Measurements from ENCODE around the gene ANKIB1.
A peak's percentile ranks its signal among the peaks of the same experiment; 100 is the strongest.

GRCh38 chr7:92404170-92404614 is 158.4 kb downstream of the ANKIB1 start:
- peak; percentile 15; the same call in 1 of the 2 replicates for TF ChIP-seq CTCF (IDR thresholded peaks at IDR 0.05)
- TF ChIP-seq TAF1 (IDR thresholded peaks at IDR 0.05; ENCODE audit: borderline replicate concordance, low read depth, low read length), result no peak
- no peak for TF ChIP-seq RXRA (IDR thresholded peaks at IDR 0.05; ENCODE audit: borderline replicate concordance, low read depth)
- TF ChIP-seq POLR2AphosphoS5 (IDR thresholded peaks at IDR 0.05; ENCODE audit: low read depth, low read length), result no peak
- no peak for TF ChIP-seq ELF1 (IDR thresholded peaks at IDR 0.05)
- no peak for TF ChIP-seq NFIC (IDR thresholded peaks at IDR 0.05; ENCODE audit: borderline replicate concordance)
- no peak for TF ChIP-seq MEF2A (IDR thresholded peaks at IDR 0.05; ENCODE audit: borderline replicate concordance, low read depth)
- no peak for TF ChIP-seq FOXM1 (IDR thresholded peaks at IDR 0.05; ENCODE audit: low read depth)
- no peak for TF ChIP-seq RCOR1 (IDR thresholded peaks at IDR 0.05; ENCODE audit: low read length)
- TF ChIP-seq RFX5 (IDR thresholded peaks at IDR 0.05; ENCODE audit: low read length), result no peak
